Mucosa of descending colon (tissue), 3 donors: ENCODE measurements around the gene RAP1GAP. TPM values are rescaled to one million over a fixed set of nuclear protein-coding genes. Genes with fewer than 3 reads are reported as not detected.

ENCODE experiments used
- ATAC-seq: fragments of 200-7000 bp; cut with Tn5 transposase; one replicate; pipeline ENCODE4 v1.9.1; 2020; ENCODE audit warnings: mild to moderate bottlenecking, moderate library complexity
- DNase-seq, 3 donors: peaks; one replicate each; pipeline ENCODE4 v3.0.0-alpha.2; 2020
- H3K36me3 ChIP-seq: fragments of 200-600 bp; one replicate; pipeline ENCODE4 v1.8.0; 2021; ENCODE audit warnings: low read depth, mild to moderate bottlenecking
- H3K4me1 ChIP-seq: fragments of 200-600 bp; one replicate; pipeline ENCODE4 v1.8.0; 2021; ENCODE audit warnings: low read depth, mild to moderate bottlenecking
- H3K4me3 ChIP-seq: fragments of 200-600 bp; one replicate; pipeline ENCODE4 v1.8.0; 2021; ENCODE audit warnings: mild to moderate bottlenecking
- H3K9me3 ChIP-seq: fragments of 200-600 bp; one replicate; pipeline ENCODE4 v1.8.0; 2021; ENCODE audit warnings: mild to moderate bottlenecking
- intact Hi-C, 2 donors: fragments of 100-400 bp; cut with DNase I in 1 of 2; cut with micrococcal nuclease in 1 of 2; formaldehyde crosslinking; loops; one replicate each; pipeline versions ENCODE4 v1.11.0 to v1.11.1; 2022; cut with DNase I, micrococcal nuclease
- total RNA-seq, 3 donors: library from RNA; stranded (reverse); fragmentation: NEBNext Ultra II Directional in 2 of 3; extraction: Animal tissue kit (Norgen Biotek cat#: 25700) in 2 of 3; gene quantifications; one replicate each; pipeline versions ENCODE4 v1.2.1 to v1.2.4, GENCODE V29; 2021 to 2023
- TF ChIP-seq, protein P1 (sequence below): fragments of 200-600 bp; IDR thresholded peaks from one replicate; pipeline ENCODE4 v1.8.0; 2022; ENCODE audit warnings: antibody characterized with exemption, mild to moderate bottlenecking
- donor health status: DM: no; HTN: no; CAD: no; lungs with moderate emphysema.
- donor health status: DM: no; HTN: no; CAD: no.
- donor health status: DM: no; HTN: yes; CAD: no.

Gene RAP1GAP
- total RNA-seq, 3 donors from 2014 or later: 15.7 to 59.6 (median 43.0) TPM

GRCh38 chr1:21659099-21659923 is 9.8 kb downstream of the RAP1GAP start:
- ATAC-seq (peak; percentile 95), DNase-seq (peak; percentile 75 to 85 (median 75))
- TF ChIP-seq, protein P1, sequence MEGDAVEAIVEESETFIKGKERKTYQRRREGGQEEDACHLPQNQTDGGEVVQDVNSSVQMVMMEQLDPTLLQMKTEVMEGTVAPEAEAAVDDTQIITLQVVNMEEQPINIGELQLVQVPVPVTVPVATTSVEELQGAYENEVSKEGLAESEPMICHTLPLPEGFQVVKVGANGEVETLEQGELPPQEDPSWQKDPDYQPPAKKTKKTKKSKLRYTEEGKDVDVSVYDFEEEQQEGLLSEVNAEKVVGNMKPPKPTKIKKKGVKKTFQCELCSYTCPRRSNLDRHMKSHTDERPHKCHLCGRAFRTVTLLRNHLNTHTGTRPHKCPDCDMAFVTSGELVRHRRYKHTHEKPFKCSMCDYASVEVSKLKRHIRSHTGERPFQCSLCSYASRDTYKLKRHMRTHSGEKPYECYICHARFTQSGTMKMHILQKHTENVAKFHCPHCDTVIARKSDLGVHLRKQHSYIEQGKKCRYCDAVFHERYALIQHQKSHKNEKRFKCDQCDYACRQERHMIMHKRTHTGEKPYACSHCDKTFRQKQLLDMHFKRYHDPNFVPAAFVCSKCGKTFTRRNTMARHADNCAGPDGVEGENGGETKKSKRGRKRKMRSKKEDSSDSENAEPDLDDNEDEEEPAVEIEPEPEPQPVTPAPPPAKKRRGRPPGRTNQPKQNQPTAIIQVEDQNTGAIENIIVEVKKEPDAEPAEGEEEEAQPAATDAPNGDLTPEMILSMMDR: peak; percentile 98
- no peaks in the 10 kb centered on the region for H3K9me3 ChIP-seq
- intact Hi-C loops: loop anchor here (2.0 to 10.0 kb wide), 2 partner anchors 73 to 145 kb away; no protein-coding TSS in a partner anchor
- no peak overlapping the region for H3K4me3 ChIP-seq
- H3K36me3 ChIP-seq: no peaks in the 10 kb centered on the region
- peaks cover 5% of the 10 kb centered on the region for H3K4me1 ChIP-seq

DNA sequence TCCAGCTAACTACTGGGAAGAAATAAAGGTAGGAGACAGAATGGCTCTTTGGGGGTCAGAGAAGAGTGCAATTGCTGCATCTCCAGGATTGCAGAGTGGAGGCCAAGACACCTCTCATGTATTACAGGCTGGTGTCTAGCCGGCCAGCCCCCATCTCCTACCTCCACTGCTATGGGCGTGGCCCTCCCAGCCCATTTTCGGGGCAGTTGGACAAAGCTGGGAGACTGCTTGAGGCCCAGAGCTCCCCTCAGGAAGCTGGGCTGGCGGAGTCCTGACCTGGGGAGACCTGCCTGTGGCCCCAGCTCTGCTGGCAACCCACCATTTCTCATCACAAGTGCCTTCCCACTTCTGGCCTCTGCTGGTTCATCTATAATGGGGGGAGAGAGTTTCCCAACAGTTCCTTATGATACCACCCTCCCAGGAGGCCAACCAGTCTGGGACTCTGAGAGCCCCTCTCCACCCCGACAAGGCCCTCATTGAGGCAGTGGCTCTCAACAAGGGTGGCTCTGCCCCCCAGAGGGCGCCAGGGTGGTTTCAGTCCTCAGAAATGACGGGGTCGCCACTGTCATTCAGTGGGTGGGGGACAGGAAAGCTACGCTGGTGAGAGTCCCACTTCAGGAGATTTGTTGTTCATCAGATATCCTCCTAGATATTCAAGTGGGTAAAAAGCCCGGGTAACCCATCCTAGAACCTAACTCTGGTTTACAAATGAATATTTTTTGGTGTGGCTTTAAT is 11.5 kb downstream of the RAP1GAP start:
- intact Hi-C loops: loop anchor here (2.0 to 10.0 kb wide), 2 partner anchors 71 to 143 kb away; no protein-coding TSS in a partner anchor
- ATAC-seq: no peak
- Histone ChIP-seq H3K4me1 (peaks cover 5% of the 10 kb centered on the region), H3K36me3 (no peaks in the 10 kb centered on the region), H3K4me3 (no peak overlapping the region), H3K9me3 (no peaks in the 10 kb centered on the region)
- TF ChIP-seq, protein P1: no peak
- peak in 1 of 3 donors; percentile 21 for DNase-seq

DNA sequence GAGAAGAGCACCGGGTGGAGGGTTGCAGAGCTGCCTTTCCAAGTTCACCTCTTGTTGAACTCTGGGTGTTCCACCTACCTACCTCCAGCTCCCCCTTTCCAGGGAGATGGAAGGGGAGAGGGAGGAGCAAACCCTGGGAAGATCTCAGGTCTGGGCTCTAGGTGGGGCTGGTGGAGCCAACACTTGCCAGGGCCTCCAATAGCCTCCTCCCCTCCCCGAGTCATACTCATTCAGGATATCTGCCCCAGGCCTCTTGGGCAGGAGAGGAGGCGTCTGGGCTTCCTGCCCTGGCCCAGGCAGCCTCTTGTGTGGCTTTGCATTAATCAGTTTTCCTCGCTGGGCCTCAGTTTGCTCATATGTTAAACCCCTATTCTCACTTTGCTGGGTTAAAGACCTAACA is 13.4 kb downstream of the RAP1GAP start:
- peak in 1 of 3 donors; percentile 25 for DNase-seq
- H3K9me3 ChIP-seq: no peaks in the 10 kb centered on the region
- intact Hi-C loops: loop anchor here in 1 of 2 donors (10.0 kb wide), 1 partner anchor 141 kb away; no protein-coding TSS in a partner anchor
- TF ChIP-seq, protein P1: no peak
- no peak for ATAC-seq
- no peaks in the 10 kb centered on the region for H3K36me3 ChIP-seq
- peaks cover 13% of the 10 kb centered on the region for H3K4me1 ChIP-seq
- no peak overlapping the region for H3K4me3 ChIP-seq

GRCh38 chr1:21655259-21655658 is 13.9 kb downstream of the RAP1GAP start:
- TF ChIP-seq, protein P1: no peak
- ATAC-seq (no peak), DNase-seq (peak in 1 of 3 donors; percentile 7)
- Histone ChIP-seq H3K36me3 (no peaks in the 10 kb centered on the region), H3K9me3 (no peaks in the 10 kb centered on the region), H3K4me3 (no peak overlapping the region), H3K4me1 (peaks cover 13% of the 10 kb centered on the region)
- intact Hi-C loops: loop anchor here in 1 of 2 donors (10.0 kb wide), 1 partner anchor 140 kb away; no protein-coding TSS in a partner anchor

GRCh38 chr1:21654209-21654608 is 14.9 kb downstream of the RAP1GAP start:
- H3K4me1 ChIP-seq: peaks cover 10% of the 10 kb centered on the region
- intact Hi-C loops: loop anchor here in 1 of 2 donors (10.0 kb wide), 1 partner anchor 139 kb away; no protein-coding TSS in a partner anchor
- no peaks in the 10 kb centered on the region for H3K36me3 ChIP-seq
- TF ChIP-seq, protein P1: no peak
- DNase-seq (no peak), ATAC-seq (no peak)
- no peaks in the 10 kb centered on the region for H3K9me3 ChIP-seq
- no peak overlapping the region for H3K4me3 ChIP-seq
